DMS153 treated with DMSO at 0.1 percent for 48 hours (cell line): ENCODE results near the gene AUTS2.
"Not testable (repeated sequence)": the region's sequence is repeated elsewhere in the genome, so short reads cannot be mapped to it uniquely, and the experiment has no call there.

Source experiments
- DNase-seq: peaks from one replicate; lab custom pipeline; 2025; ENCODE audit not compliant: unreplicated experiment; lab: John Stamatoyannopoulos, UW

AUTS2 gene

GRCh38 chr7:70579397-70580097, 981.3 kb downstream of the AUTS2 start:
- no peak for DNase-seq

- no peak for DNase-seq
Observed at GRCh38 chr7:70580161-70580560, 981.9 kb downstream of the AUTS2 start.

- DNase-seq, result no peak
Observed at GRCh38 chr7:70582927-70583895, 984.9 kb downstream of the AUTS2 start.

GRCh38 chr7:70583965-70584883, 985.9 kb downstream of the AUTS2 start:
- DNase-seq, result no peak

GRCh38 chr7:70585071-70585470, 986.8 kb downstream of the AUTS2 start:
- DNase-seq, result no peak

GRCh38 chr7:70586822-70587221, 988.5 kb downstream of the AUTS2 start:
- no peak for DNase-seq

GRCh38 chr7:70587739-70588138, 989.5 kb downstream of the AUTS2 start:
- no peak for DNase-seq

- no peak for DNase-seq
Observed at GRCh38 chr7:70588191-70588921, 990.1 kb downstream of the AUTS2 start.

- DNase-seq, result no peak
Observed at GRCh38 chr7:70589010-70589409, 990.7 kb downstream of the AUTS2 start.

GRCh38 chr7:70589590-70589989, 991.3 kb downstream of the AUTS2 start:
- no peak for DNase-seq

GRCh38 chr7:70590126-70590854, 992.0 kb downstream of the AUTS2 start:
- DNase-seq, result no peak

- no peak for DNase-seq
Observed at GRCh38 chr7:70591643-70592042, 993.4 kb downstream of the AUTS2 start.

- DNase-seq, result no peak
Observed at GRCh38 chr7:70592171-70592570, 993.9 kb downstream of the AUTS2 start.

- no peak for DNase-seq
Observed at GRCh38 chr7:70594170-70594569, 995.9 kb downstream of the AUTS2 start.

GRCh38 chr7:70594885-70595284, 996.6 kb downstream of the AUTS2 start:
- not testable (repeated sequence) for DNase-seq

GRCh38 chr7:70595370-70595754, 997.1 kb downstream of the AUTS2 start:
- no peak for DNase-seq

GRCh38 chr7:70595755-70596597, 997.7 kb downstream of the AUTS2 start:
- DNase-seq, result no peak

GRCh38 chr7:70596598-70596913, 998.3 kb downstream of the AUTS2 start:
- DNase-seq, result no peak

- no peak for DNase-seq
Observed at GRCh38 chr7:70597066-70597465, 998.8 kb downstream of the AUTS2 start.
